ENCODE measurements around the gene EDN1.

DNA sequence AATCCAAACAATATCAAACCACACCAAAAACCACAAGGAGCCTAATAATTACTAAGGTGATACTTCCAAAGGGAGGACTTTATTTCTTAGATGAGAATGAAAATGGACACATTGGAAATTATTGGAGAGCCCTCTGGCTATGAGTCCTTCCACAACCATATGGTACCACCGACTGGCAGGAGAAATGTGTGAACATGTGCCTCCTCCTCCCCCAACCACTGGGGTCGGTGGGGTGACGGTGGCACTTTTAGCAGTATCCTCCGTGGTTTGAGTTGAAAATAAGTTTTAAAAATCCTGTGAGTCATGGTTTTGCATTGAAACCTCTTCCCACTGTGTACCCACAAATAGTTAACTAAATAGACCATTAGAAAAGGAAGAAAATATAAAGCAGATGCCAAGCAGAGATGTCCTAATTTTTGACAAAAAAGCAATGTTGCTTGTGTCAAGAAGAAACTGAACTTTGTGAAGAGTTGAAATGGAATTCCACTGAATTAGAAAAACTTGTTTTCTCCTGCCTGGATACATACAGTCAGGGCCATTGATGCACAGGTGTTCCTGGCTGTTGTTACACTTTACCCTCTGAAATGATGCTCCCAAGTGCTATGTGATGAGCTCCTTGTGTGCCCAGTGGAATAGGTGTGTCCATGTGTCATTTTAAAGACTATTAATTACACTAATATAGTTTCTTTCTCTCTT lies 3.2 kb downstream of the EDN1 start:
- TF ChIP-seq, protein P1, sequence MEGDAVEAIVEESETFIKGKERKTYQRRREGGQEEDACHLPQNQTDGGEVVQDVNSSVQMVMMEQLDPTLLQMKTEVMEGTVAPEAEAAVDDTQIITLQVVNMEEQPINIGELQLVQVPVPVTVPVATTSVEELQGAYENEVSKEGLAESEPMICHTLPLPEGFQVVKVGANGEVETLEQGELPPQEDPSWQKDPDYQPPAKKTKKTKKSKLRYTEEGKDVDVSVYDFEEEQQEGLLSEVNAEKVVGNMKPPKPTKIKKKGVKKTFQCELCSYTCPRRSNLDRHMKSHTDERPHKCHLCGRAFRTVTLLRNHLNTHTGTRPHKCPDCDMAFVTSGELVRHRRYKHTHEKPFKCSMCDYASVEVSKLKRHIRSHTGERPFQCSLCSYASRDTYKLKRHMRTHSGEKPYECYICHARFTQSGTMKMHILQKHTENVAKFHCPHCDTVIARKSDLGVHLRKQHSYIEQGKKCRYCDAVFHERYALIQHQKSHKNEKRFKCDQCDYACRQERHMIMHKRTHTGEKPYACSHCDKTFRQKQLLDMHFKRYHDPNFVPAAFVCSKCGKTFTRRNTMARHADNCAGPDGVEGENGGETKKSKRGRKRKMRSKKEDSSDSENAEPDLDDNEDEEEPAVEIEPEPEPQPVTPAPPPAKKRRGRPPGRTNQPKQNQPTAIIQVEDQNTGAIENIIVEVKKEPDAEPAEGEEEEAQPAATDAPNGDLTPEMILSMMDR (IDR thresholded peaks at IDR 0.05; ENCODE audit: insufficient read depth, low read length, poor library complexity, severe bottlenecking), result no peak
- TF ChIP-seq EZH2phosphoT487 (conservative IDR thresholded peaks at IDR 0.05; ENCODE audit: low read length), result 0 out of 2 replicates have a peak, but pooled peaks have one; percentile 49

Measured in SU-DHL-6 (cell line).